ENCODE measurements around the gene NEURL2.
A peak's percentile ranks its signal among the peaks of the same experiment; 100 is the strongest.
"Not testable (repeated sequence)": the region's sequence is repeated elsewhere in the genome, so short reads cannot be mapped to it uniquely, and the experiment has no call there.

Gene NEURL2

DNA sequence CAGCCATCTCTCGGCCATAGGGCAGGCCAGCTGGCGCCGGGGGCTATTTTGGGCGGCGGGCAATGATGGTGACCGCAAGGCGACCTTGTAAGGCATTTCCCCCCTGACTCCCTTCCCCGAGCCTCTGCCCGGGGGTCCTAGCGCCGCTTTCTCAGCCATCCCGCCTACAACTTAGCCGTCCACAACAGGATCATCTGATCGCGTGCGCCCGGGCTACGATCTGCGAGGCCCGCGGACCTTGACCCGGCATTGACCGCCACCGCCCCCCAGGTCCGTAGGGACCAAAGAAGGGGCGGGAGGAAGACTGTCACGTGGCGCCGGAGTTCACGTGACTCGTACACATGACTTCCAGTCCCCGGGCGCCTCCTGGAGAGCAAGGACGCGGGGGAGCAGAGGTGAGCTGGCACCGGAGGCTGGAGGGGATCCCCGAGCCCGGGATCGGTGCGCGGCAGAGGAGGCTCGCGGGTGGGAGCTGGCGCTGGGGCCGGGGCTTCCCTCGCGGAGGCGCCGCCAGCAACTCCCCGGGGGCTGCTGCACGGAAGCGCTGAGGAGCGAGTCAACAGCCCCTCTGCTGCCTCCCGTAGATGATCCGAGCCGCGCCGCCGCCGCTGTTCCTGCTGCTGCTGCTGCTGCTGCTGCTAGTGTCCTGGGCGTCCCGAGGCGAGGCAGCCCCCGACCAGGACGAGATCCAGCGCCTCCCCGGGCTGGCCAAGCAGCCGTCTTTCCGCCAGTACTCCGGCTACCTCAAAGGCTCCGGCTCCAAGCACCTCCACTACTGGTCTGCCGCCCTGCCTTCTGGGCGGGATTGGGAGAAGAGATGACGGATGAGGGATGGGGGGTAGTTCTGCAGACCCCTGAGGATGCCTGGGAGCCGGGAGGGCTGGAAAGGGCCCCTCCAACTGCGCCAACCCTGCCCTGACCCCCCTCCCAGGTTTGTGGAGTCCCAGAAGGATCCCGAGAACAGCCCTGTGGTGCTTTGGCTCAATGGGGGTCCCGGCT lies at the start of gene NEURL2, which contains the start of gene CTSA:
TSS of gene NEURL2 (minus strand) at position 224 of the 999 bp plus-strand sequence. CDS start at position 7, 217 bp downstream.
TSS of gene CTSA (plus strand) at position 351 of the 999 bp plus-strand sequence. CDS start at position 585, 234 bp downstream.
- peak; percentile 86 to 90 for DNase-seq

DNA sequence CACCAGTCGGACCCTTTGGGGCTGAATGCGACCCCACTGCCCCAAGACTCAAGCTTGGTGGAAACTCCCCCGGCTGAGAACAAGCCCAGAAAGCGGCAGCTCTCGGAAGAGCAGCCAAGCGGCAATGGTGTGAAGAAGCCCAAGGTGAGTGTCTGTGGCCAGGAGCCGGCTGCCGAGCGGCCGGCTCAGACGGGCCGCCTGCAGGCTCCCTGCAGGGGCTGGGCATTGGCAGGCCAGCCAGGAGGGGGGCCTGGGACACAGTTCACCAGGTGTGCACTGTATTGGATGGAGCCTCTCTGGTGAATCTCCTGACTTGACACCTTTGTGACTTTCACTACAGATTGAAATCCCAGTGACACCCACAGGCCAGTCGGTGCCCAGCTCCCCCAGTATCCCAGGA lies 49.5 kb upstream of the NEURL2 start:
- no peak for DNase-seq

GRCh38 chr20:45940053-45940452 lies 49.0 kb upstream of the NEURL2 start:
- DNase-seq: no peak

DNA sequence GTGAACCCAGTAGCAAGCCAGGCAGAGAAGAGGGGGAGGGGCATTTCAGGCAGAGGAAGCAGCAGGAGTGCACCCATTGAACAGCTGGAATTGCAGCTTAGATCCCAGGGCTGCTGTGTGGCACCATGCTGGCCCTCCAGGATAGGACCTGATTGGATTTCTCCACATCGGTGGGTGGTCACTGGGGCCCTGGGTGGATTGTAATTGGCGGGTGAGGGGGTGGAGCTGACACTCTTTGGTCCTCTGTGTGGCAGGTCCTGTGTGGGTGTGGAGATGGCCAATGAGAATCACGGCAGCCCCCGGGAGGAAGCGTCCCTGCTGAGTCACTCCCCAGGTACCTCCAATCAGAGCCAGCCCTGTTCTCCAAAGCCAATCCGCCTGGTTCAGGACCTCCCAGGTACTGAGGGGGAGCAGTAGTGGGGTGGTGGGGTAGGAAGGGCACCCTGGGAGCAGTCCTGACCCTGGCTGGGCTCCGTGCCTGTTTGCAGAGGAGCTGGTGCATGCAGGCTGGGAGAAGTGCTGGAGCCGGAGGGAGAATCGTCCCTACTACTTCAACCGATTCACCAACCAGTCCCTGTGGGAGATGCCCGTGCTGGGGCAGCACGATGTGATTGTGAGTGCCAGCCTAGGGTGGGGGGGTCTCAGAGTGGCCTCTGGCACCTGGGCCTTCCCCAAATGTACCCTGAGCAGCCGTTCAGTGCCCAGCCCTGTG lies 47.9 kb upstream of the NEURL2 start:
- no peak for DNase-seq

DNA sequence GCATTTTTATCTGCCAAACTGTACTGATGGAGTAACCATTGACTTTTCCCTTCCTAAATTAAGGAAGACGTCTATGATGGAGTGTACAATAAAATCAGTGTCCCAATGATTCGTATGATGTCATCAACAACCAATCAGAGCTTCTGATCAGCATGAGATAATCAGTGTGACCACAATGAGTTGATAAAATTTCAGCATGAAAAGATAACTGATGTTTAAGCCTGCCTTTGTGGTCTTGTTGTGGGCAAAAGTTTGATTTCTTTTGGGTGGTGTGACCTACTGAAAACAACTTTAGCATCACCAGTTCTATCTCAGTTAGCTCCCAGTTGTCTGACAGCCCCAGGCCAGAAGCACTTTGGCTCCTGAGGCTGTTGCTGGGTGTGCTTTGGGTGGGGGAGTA lies 46.8 kb upstream of the NEURL2 start:
- DNase-seq: no peak

DNA sequence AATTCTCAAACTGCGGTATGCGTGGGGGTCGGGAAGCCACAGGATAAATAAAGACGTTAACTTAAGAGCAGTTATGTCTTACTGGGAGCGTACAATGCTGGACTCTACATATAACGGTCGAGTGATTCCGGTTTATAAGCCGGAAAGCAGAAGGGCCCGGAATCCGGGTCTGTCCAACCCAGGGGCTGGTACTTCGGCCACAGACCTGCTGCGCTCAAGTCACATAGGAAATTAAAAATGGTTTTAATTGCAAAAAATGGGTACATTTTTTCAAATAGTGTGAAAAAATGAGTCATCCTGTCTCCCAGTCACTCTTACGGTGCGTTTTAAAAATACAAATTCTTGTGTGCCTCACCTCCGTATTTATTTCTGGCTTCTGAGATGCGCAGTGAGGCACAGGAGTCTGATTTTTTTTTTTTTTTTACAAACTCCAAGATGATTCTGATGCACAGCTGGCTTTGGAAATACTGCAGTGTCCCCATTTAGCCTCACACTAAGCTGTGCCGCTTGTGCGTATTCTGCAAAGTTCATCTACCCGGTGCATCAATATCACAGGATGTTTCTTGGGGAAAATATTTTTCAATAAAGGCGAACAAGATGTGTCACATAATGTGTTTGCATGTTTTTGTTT lies 44.5 kb upstream of the NEURL2 start:
- no peak for DNase-seq

DNA sequence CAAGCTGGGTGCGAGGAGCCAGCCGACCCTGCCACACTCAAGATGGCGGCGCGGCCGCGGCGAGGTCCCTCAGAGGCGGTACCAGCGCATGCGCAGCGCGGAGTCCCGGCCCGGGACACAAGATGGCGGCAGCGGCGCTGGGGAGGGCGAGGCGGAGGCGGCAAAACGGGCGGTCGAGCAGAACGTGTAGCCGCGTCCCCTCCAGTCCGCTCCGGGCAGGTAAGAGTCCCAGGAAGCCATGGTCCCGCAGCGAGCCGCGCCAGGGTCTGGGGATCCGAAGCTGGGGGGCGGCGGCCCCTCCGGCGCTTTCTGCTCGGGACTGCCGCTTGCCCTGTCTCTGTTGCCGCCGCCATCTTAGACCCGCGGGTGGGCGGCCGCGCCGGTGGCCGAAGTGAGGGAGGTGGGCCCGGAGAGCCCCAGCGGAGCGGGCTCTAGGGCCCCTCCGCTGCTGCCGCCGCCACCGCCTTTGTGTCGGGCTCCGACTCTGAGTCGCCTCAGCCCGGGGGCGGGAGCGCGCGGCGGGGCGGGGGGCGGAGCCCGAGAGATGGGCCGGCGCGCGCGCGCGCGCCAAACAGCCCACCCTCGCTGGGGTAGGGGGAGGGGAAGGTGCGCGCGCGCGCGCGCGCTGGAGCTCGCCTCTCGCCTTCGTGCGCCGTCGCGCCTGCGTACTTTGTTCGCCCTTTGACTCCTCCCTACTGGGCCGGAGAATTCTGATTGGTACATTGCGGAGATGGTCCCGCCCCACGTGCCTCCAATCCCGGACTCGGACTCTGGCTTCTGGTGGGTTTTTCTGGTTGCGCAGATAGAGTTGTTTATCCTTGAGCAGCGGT lies 43.8 kb upstream of the NEURL2 start, which contains the start of gene PCIF1:
TSS of gene PCIF1 (plus strand) at position 98 of the 830 bp plus-strand sequence. CDS start 4,317 bp downstream, outside the sequence.
- DNase-seq: peak; percentile 98

DNA sequence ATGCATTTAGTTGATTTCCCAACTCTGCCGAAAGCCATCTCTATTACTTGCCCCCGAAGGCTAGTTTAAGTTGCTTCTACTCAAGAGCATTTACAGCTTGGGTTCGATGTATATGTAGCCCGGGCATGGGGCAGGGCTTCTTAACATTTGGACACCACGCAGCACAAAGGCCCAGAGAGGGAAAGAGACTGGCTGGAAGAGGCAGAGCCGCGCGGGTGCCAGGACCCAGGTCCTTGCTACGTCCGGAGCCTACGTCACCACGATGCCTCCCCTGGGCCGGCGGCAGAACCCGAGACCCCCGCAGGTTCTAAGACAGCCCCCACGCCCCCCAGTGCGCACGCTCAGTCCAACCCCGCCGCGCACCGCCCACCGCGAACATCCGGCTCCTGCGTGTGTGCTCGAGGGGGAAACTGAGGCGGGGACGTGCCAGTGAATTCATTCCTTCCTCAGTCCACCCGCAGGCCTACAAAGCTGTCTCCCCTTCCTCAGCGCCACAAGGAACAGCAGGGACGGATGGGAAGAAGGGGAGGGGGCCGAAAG lies 43.1 kb upstream of the NEURL2 start:
- no peak for DNase-seq

DNA sequence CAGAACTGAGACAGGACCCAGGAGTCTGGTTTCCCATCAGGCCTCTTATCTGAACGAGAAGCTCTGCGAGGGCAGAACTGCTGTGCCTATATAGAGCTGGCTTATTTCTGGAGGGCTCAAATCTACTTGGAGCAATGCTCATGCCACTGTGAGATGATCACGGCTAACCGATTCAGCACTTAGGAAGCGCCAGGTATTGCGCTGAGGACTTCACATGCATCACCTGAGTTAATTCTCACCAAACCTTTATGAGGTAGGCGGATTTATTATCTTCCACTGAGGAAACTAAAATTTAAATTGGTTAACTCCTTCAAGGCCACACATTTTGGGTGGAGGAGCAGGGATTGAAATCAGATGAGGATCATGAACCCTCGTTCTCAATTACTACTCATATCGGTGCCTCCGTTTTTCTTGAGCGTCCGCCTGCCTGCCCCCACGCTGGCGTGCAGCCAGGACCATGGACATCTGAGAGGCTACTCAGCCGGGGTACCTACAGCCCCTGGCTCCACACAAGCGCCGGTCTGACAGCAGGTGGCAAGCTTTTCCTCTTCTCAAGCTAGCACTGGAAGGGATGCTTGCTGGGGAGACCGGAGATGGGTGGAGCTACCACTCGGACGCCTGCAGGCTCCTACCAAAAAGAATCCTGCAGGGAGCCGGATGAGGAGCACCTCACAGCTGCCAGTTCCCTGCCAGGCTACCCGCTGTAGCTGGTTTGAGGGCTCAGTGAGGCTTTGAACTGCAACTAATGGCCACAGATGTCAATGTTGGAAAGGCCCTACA lies 42.4 kb upstream of the NEURL2 start:
- DNase-seq: peak; percentile 69 to 80

DNA sequence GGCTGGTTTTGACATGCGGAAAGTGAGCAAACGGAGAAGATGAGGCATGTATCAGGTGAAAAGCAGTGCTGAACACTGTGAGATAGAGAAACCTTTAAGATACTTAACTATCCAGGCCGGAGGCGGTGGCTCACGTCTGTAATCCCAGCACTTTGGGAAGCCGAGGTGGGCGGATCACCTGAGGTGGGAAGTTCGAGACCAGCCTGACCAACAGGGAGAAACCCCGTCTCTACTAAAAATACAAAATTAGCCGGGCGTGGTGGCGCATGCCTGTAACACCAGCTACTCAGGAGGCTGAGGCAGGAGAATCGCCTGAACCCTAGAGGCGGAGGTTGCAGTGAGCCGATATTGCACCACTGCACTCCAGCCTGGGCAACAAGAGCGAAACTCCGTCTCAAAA lies 40.7 kb upstream of the NEURL2 start:
- DNase-seq: not testable (repeated sequence)

GRCh38 chr20:45927071-45927878 lies 36.3 kb upstream of the NEURL2 start:
- no peak for DNase-seq

- no peak for DNase-seq
These were observed 35.7 kb upstream of the NEURL2 start for GRCh38 chr20:45926731-45927070.

DNA sequence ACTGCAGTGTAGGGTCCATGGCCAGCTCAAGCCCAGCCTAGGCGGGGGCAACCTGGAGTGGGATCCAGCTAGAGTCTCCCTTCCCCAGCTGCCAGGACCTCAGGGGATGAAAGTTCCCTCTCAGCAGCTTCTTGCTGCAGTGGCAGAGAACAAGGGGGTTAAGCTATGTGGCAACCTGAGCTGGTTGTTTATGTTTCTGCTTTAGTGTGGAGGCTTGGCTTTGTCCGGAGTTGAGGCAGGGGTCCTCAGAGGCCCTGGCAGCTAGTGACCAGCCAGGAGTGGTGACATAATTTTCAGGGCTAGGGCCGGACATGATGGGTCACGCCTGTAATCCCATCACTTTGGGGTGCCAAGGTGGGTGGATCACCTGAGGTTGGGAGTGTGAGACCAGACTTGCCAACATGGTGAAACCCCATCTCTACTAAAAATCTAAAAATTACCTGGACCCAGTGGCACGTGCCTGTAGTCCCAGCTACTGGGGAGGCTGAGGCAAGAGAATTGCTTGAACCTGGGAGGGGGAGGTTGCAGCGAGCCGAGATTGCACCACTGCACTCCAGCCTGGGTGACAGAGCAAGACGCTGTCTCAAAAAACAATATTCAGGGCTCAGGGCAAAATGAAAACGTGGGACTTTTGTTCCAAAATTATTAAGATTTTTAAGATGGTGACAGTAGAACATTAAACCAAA lies 35.0 kb upstream of the NEURL2 start:
- no peak for DNase-seq

DNA sequence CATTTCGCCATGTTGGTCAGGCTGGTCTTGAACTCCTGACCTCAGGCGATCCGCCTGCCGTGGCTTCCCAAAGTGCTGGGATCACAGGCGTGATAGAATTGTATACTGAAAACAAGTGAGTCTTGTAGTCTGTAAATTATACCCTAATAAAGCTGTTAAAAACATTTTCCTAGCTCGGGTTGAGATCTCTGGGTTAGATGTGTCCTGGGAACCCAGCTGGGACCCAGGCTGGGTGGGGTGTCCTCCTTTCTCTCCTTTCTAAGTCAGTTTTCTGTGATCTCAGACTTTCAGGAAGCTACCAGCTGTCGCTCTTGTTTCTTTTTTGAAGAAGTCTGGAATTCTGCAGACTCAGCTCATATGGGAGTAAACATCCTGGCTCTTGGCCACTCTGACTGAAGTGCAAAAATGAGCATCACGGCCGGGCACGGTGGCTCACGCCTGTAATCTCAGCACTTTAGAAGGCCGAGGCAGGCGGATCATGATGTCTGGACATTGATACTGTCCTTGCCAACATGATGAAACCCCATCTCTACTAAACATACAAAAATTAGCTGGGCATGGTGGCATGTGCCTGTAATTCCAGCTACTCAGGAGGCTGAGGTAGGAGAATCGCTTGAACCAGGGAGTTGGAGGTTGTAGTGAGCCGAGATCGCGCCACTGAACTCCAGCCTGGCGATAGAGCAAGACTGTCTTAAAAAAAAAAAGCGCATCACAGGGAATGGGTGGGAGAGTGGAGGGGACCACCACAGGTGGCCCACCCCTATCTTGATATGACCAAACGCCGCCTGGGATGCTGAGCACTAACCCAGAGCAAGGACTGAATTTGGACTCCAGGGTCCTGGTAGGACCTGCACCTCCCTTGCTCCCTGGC lies 33.6 kb upstream of the NEURL2 start:
- DNase-seq: no peak

GRCh38 chr20:45921337-45922189 lies 30.6 kb upstream of the NEURL2 start:
- DNase-seq: no peak

DNA sequence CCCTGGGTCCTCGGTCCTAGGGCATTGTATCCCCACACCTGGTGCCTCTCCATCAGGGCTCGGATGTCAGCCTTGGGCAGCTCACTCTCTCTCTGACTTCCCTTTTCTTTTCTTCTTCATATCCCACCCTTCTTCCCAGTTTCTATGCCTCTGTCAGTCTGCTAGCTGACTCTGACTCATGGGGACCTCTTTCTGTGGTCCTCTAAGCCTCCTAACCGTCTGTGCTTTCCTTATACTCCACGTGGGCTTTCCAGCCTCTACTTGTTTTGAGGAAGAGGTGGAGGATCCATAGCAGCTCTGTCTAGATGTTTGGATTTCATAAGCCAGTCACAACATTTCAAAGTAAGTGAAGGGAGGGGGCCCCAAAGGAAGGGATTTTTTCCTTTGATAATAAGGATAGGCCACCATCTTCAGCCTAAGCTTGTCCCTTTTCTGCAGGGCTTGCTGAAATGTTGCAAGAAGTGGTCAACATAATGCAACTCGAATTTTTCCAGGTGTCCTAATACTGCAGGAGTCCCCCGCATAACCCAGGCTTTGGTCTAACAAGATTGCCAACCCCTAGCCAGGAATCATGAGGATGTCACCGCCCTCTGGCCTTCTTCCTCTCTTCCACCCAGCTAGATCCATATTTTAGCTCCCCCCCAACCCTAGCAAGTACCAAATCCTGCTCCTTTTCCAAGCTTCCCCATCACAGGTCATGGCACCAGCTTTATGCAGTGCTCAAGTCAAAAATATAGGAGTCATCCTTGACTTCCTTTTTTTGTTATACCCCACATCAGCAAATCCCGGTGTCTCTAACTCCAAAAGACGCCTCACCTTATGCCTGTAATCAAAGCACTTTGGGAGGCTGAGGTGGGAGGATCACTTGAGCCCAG lies 29.7 kb upstream of the NEURL2 start:
- no peak for DNase-seq

All from activated CD4-positive, alpha-beta T cell treated with anti-CD3 and anti-CD28 coated beads, Interleukin-2, amount 50 U/mL, for 48 hours (primary cell).